Measurements from ENCODE around the gene HDAC9.

The HDAC9 gene

DNA sequence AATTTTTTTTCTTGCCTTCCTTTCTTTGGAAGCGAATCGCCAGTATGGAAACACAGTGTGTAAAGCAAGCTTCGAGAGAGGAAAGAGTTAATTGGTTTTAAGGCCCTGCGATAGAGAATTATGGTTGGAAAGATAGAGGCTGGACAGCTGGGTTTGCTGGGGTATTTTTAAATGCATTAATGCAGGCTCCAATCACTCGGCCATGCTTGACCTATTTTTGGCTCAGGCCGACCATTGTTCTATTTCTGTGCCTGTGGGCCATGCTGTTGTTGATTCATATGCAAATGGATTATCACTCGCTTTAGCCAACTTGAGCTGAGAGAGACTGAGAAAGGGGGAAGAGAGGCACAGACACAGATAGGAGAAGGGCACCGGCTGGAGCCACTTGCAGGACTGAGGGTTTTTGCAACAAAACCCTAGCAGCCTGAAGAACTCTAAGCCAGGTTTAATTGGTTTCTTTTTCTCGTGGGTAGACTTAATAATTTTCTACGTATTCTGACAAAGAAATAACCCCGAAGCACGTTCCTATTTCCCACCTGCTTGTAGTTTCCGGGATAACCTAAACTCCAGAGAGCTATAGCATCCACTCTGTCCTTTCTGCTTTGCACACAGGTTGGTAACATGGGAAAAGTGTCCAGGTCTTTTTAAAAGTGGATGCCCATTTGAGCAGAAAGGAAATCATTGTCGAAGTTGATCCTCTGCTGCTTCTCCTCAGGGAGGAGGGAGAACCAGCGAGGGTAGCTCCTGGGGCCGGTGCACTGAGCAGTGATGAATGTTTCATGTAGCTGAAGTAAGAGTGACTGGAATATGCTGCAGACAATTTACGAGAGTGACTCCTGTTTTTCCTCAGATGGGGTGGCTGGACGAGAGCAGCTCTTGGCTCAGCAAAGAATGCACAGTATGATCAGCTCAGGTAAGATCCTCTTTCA lies at the start of gene HDAC9:
TSS of gene HDAC9 (plus strand) at position 338 of the 929 bp plus-strand sequence. CDS start at position 892, 554 bp downstream.
- TF ChIP-seq, protein P1, sequence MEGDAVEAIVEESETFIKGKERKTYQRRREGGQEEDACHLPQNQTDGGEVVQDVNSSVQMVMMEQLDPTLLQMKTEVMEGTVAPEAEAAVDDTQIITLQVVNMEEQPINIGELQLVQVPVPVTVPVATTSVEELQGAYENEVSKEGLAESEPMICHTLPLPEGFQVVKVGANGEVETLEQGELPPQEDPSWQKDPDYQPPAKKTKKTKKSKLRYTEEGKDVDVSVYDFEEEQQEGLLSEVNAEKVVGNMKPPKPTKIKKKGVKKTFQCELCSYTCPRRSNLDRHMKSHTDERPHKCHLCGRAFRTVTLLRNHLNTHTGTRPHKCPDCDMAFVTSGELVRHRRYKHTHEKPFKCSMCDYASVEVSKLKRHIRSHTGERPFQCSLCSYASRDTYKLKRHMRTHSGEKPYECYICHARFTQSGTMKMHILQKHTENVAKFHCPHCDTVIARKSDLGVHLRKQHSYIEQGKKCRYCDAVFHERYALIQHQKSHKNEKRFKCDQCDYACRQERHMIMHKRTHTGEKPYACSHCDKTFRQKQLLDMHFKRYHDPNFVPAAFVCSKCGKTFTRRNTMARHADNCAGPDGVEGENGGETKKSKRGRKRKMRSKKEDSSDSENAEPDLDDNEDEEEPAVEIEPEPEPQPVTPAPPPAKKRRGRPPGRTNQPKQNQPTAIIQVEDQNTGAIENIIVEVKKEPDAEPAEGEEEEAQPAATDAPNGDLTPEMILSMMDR (conservative IDR thresholded peaks at IDR 0.05) = no peak
- no peak for TF ChIP-seq ZFX (IDR thresholded peaks at IDR 0.05)
- no peak within 1 kb of the TSS for H3K27ac ChIP-seq

DNA sequence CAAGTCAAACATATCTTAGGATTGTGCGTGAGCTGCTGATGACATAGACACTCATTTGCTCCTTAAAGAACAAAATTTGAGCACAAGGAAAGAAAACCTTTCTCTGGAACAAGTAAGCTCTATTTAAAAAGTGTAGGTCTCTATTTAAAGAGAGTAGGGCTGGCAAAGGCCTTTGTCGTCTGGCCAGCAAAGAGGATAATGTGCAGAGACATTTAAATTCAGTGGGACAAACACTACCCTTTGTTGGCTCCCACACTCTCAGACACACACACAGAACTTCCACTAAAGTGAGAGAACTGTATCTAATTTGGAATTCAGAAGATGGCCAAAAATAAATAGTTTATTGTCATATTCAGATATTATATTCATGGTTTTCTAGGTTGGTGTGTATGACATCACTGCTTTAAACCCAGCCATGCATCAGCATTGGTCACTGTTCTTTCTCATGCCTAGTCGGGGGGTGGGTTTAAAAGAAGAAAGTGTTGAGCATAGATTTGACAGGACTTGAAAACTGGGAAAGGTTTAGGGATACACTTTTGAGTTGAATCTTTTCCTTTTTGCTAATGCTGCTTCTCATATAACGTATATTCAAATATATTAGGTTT lies 49.5 kb upstream of the HDAC9 start:
- TF ChIP-seq, protein P1 (conservative IDR thresholded peaks at IDR 0.05) = no peak
- TF ChIP-seq ZFX (IDR thresholded peaks at IDR 0.05) = no peak
- H3K27ac ChIP-seq = no peak overlapping the region

DNA sequence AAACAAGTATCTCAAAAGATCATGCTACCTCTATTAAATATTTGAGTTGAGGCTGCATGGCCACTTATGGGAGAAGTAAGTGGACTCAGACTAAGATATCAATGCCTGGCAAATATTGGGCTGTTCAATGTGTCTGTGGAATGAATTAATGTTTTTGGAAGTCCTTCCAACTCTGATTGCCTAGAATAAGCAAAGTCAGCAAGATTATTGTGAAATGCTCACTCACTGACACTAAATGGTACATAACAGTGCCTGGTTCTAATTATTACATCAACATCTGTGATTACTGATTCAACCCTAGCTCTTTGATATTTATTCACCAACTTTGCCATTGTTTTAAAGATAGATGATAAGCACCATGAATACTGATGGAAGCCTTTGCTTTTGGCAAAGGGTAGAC lies 45.5 kb upstream of the HDAC9 start:
- no peak overlapping the region for H3K27ac ChIP-seq
- TF ChIP-seq ZFX (IDR thresholded peaks at IDR 0.05) = no peak
- TF ChIP-seq, protein P1 (conservative IDR thresholded peaks at IDR 0.05) = no peak

DNA sequence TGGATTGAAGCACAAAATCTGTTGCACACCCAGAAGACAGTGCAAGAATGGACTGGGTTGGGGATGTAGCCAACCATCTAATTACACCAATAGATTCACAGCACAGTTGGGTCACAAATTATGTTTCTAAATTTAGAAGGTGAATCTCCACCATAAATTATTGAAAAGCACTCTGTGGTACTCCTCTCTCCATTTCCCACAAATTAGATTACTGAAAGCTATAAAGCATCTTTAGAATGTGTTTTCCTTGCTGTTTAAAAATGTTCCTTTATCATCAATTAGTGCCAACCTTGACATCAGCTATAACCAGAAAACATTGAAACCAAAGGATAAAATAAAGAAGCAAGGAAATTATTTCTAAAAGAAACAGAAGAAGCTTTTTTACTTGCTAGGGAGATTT lies 39.9 kb upstream of the HDAC9 start:
- TF ChIP-seq, protein P1 (conservative IDR thresholded peaks at IDR 0.05) = no peak
- TF ChIP-seq ZFX (IDR thresholded peaks at IDR 0.05) = no peak
- no peak overlapping the region for H3K27ac ChIP-seq

DNA sequence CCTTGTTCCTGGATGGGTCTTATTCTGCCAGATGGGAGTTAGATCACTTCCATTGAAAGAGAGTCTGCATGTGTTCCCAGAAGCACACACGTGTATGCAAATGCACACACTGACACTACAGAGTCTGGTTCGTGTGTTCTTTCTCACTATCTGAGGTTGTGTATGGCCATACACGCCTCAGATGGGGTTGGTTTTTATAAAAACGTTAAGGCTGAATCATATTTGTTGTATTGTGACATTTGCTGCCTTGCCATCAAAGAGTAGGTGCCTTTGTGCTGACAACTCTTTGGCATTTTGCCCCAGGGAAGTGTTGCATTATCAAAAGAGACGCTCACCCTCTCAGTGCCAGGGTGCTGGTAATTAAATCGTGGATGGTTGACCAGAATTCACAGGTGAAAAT lies 37.7 kb upstream of the HDAC9 start:
- no peak overlapping the region for H3K27ac ChIP-seq
- TF ChIP-seq, protein P1 (conservative IDR thresholded peaks at IDR 0.05) = no peak
- no peak for TF ChIP-seq ZFX (IDR thresholded peaks at IDR 0.05)

DNA sequence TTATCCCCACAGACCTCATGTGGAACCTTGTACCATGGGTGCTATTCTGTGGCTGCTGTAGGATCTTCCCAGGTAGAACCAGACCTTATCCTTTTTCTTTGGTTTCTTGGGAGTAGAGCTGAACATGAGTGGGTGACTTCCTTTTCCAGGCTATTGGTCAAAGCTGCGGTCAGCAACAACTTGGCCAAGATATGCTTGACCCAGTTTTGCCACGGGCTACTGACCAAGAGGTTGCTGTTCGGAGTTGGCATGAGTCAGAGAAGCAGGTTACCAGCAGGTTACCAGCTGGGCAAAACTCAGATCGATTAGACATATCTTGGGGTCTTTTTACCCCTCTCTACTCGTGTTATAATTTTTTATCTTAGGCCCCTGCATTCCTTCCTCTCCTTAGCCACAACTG lies 36.7 kb upstream of the HDAC9 start:
- TF ChIP-seq, protein P1 (conservative IDR thresholded peaks at IDR 0.05) = no peak
- no peak for TF ChIP-seq ZFX (IDR thresholded peaks at IDR 0.05)
- no peak overlapping the region for H3K27ac ChIP-seq
